GM18511 (cell line): ENCODE results near the gene LGI2.

Experiments used
- ATAC-seq: cut with Tn5 transposase; IDR thresholded peaks from one replicate; pipeline ENCODE4 v1.9.1; 2021; ENCODE audit warnings: mild to moderate bottlenecking, moderate library complexity; ENCODE audit not compliant: unreplicated experiment

The LGI2 gene

DNA sequence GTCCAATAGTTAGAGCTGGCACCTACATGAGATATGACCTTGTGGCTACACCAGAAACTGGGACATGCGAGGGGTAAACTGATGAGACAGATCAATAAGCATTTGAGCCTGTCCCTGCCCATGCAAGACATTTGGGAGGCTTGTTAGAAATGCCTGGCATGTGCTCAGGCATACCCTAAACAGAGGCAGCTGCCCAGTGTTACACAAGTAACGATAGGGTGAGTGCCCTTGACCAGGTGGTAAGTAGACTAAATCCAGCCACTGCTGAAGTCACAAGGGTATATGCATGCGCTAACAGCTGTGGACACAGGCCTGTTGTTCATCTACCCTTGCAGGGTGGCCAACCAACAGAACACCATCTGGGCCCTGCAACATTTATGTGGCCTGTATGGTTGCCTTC, 61.8 kb downstream of the LGI2 start:
- no peak for ATAC-seq

DNA sequence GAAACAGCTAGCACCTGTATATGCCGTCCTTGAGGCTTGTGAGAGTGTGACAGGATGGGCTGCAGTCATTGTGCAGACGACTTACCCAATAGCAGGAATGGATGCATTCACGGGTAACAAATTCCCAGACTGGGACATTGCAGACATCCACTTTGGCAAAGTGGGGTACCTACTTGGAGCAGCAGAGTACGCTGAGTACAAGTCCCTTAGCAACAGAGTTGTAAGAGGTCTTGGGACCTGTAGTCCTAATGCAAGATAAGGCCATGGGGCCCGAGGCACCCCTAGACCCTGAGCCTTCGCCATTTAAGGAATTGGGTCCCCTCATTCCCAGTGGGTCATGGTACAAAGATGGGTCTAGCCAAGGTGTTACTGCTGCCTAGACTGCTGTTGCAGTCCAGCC, 62.5 kb downstream of the LGI2 start:
- no peak for ATAC-seq

DNA sequence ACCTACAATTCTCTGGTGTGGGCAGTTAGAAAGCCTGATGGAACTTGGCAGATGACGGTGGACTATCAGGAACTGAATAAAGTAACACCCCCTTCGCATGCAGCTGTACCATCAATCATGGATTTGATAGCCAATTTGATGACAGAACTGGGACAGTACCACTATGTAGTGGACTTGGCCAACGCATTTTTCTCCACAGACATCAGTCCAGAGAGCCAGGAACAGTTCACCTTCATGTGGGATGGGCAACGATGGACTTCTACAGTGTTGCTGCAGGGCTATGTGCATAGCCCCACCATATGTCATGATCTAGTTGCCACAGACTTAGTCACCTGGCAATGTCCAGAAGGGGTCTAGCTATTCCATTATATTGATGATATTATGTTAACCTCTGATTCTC, 63.4 kb downstream of the LGI2 start:
- no peak for ATAC-seq

DNA sequence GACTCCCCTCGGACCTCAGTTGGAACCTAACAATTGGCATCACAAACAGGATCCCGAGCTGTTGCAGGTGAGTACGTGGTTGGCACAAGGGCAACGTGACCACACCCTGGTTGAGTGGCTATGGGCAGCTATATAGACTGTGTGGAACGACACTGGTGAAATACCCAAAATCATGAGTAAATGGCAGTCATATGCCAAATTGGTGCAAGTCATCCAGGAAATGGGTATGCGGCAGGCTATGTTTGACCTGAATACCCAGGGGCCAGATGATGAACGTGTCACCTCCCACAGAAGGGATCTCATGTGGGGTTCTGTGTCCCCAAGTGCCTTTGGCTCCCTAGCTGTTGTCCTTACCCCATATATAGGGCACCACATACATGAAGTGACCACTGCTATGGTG, 64.7 kb downstream of the LGI2 start:
- no peak for ATAC-seq

DNA sequence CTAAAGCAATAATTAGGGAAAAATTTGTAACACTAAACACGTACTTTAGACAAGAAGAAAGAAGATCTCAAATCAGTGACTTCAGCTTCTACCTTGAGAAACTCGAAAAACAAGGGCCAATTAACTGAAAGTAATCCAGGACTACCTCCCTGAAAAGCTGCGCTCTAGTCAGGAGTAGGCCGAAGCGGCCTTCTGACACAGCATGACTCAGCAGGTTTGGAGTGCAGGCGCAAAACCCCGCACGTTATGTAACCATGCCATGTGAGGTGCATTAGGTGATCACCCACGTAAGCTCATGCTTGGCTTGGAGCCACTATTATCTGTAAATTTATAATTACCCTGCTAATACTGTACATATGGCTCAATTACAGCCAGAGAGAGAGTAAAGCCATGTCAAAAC, 65.1 kb downstream of the LGI2 start:
- no peak for ATAC-seq

DNA sequence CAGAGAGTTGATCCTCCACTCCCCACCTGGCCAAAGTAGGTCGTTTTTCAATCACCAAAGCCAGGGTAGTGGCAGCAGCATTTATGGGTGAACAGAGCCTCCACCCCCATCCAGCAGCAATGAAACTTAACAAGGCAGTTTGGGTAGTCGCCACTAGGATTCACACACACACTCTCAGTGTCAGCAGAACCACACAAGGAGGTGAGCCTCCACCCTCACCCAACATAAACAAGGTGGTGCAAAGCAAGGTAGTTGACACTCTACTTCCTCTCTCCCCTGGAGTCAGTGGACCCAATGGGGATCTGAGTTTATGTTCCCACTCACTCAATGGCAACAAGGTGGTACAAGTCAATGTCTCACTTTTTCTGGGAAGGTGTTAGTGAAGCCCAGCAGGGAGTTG, 67.5 kb downstream of the LGI2 start:
- ATAC-seq, result no peak

DNA sequence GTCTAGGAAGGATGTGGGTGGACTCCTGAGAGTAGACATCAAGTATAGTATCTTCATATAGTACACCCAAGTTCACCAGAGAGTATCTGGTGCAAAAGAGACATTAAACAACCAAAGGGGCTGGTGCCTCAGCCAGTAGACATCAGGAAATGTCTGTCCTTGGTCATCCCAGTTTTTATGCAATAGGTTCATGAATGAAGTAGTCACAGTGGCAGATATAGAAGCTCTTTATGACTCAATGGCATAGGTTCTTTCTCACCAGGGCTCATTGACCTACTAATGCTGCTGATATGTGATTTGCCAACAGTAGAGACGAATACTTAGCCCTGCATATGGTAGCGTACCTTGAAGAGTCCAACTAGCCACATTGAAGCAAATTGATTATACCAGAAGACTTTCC, 72.9 kb downstream of the LGI2 start:
- no peak for ATAC-seq

DNA sequence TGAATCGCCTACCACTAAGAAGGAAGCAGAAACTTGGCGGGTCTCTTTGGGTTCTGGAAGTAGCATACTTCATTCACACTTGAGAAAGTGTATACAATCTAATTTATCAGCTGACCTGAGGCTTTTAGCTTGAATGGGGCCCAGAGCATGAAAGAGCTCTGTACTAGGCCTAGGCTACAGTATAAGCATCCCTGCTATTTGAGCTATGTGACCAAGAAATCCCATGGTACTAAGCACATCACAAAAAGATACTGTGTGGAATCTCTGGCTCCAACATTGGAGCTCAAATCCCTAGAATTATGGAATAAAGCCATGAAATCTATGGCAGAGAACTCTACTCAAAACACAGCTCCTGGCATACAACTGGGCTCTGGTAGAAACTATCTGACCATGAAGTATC, 74.0 kb downstream of the LGI2 start:
- no peak for ATAC-seq

DNA sequence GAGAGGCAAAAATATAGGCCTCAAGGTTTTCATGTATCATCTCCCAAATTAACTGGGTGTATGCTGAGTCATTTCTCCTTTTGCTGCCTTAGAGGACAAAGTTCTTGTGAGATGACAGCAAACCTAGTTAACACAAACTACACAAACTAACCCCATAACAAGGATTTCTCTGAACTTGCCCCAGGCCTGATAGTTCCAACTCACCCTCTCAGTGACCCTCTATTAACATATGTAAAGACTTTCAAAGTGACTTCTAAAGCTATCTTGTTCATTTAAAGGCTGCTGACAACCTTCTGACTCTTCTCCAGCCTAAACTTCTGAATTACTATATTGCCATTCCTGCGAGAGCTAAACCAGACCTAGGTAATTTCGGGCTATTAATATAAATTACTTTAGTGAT, 74.7 kb downstream of the LGI2 start:
- ATAC-seq, result no peak

DNA sequence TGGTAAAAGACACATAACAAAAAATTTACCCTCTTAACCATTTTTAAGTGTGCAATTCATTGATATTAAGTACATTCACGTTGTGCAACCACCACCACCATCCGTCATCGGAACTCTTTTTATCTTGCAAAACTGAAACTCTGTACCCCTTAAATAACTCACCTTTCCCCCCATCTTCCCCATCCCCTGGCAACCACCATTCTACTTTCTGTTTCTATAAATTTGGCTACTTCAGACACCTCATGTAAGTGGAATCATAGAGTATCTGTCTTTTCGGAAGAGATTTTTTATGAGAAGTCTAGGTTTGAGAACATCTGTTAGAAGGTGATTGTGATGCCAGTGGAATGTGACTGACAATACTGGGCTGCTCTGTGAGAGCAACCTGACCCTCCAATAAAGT, 78.1 kb downstream of the LGI2 start:
- ATAC-seq, result no peak

DNA sequence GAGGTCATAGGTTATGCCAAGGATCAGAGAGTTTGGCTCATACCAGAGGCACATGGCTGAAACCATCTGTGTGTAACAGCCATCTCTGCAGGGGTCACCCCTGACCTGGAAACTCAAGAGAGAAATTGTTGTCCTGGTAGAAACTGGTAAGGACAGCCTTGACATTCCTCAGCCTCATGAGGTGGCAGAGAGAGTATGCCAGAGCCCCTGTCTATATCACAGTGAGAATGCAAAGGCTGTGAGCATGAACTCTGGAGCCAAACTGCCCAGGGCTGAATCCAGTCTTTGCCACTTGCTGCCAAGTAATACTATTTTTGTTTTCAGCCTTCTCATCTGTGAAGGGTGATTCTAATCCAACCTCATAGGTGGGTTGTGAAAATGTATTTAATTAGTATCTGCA, 80.8 kb downstream of the LGI2 start:
- ATAC-seq, result no peak
